HepG2 (cell line): Measurements from ENCODE around the gene TMEM145. TPM values are rescaled to one million over a fixed set of nuclear protein-coding genes. Genes with fewer than 3 reads are reported as not detected.

Source experiments
- ATAC-seq: fragments of 200-7000 bp; cut with Tn5 transposase; 3 replicates; pipeline ENCODE4 v1.9.1; 2020; ENCODE audit warnings: mild to moderate bottlenecking, moderate library complexity
- BruUV-seq: library from RNA; stranded (reverse); fragments of 400-500 nt; replicated peaks from 2 replicates; lab custom pipeline; 2021; lab: Mats Ljungman, UMichigan
- CTCF ChIA-PET: fragments of 300-600 bp; formaldehyde crosslinking; extraction: SDS; loops from one replicate; lab custom pipeline; 2021; ENCODE audit warnings: low total read pairs, inconsistent platforms, low intra/inter-chr PET ratio; lab: Yijun Ruan, JAX
- POLR2A ChIA-PET: fragments of 350-600 bp; sonication (Branson Sonifier 250); formaldehyde crosslinking; loops from one replicate; lab custom pipeline; 2020; ENCODE audit warnings: antibody characterized with exemption, inconsistent platforms; lab: Yijun Ruan, JAX
- DNase-seq: peaks from one replicate; pipeline ENCODE4 v3.0.0-alpha.2; 2015; ENCODE audit warnings: low spot score
- FAIRE-seq: peaks from 3 replicates; lab custom pipeline; 2011; peaks lifted over from hg19 to GRCh38; lab: Jason Lieb, UNC
- H2AFZ ChIP-seq: one replicate; pipeline ENCODE4 v1.6.1; 2011; ENCODE audit warnings: low read length, inconsistent platforms
- H3K27ac ChIP-seq: fragments of 300-600 bp; 3 replicates; pipeline ENCODE4 v1.8.0; 2011; ENCODE audit warnings: mixed run types, mild to moderate bottlenecking, mixed read lengths, low read length, inconsistent platforms; ENCODE audit not compliant: insufficient read depth; ENCODE audit errors: extremely low read length
- H3K27me3 ChIP-seq, 2 experiments: fragments of 200-600 bp in 1 of 2; 2 replicates in 1 of 2; 3 replicates in 1 of 2; pipeline versions ENCODE4 v1.6.0 to v1.8.0; 2011; ENCODE audit warnings: low read length in 2 of 2, mild to moderate bottlenecking in 2 of 2, moderate library complexity in 2 of 2, inconsistent platforms in 1 of 2; ENCODE audit not compliant: insufficient read depth in 2 of 2, control insufficient read depth in 1 of 2
- H3K36me3 ChIP-seq, 2 experiments: fragments of 200-600 bp in 1 of 2; replicated peaks in 1 of 2; 2 replicates in 1 of 2; 3 replicates in 1 of 2; pipeline versions ENCODE4 v1.5.1 to v1.8.0; 2011; ENCODE audit warnings: low read length in 2 of 2, inconsistent platforms in 1 of 2; ENCODE audit not compliant: insufficient read depth in 2 of 2, control insufficient read depth in 1 of 2
- H3K4me1 ChIP-seq: 2 replicates; pipeline ENCODE4 v1.5.1; 2012; ENCODE audit warnings: low read length, inconsistent platforms; ENCODE audit not compliant: insufficient read depth
- H3K4me2 ChIP-seq: 2 replicates; pipeline ENCODE4 v1.6.0; 2011; ENCODE audit warnings: low read depth, low read length, inconsistent platforms
- H3K4me3 ChIP-seq, 3 experiments: fragments of 200-600 bp in 1 of 3; sonication (generic), shearing (Covaris generic) in 1 of 3; replicated peaks in 1 of 3; 2 replicates each; pipeline ENCODE4 v1.5.1; 2011 to 2016; ENCODE audit warnings: low read length in 3 of 3, inconsistent platforms in 2 of 3, low read depth in 2 of 3, mild to moderate bottlenecking in 2 of 3, control low read depth in 1 of 3, mixed read lengths in 1 of 3; ENCODE audit not compliant: insufficient read depth in 1 of 3
- H3K79me2 ChIP-seq: one replicate; pipeline ENCODE4 v1.6.1; 2011; ENCODE audit warnings: low read length, inconsistent platforms; ENCODE audit not compliant: insufficient read depth
- H3K9ac ChIP-seq: 2 replicates; pipeline ENCODE4 v1.6.0; 2011; ENCODE audit warnings: mild to moderate bottlenecking, low read depth, low read length, inconsistent platforms; ENCODE audit not compliant: insufficient read depth
- H3K9me3 ChIP-seq: 2 replicates; pipeline ENCODE4 v1.5.1; 2012; ENCODE audit warnings: mild to moderate bottlenecking, low read length
- H4K20me1 ChIP-seq: 2 replicates; pipeline ENCODE4 v1.6.0; 2011; ENCODE audit warnings: inconsistent platforms, mild to moderate bottlenecking, low read length, moderate library complexity; ENCODE audit not compliant: insufficient read depth
- AGO2 ChIP-seq: fragments of 200-400 bp; formaldehyde crosslinking; optimal IDR thresholded peaks from 2 replicates; pipeline ENCODE3; 2017; ENCODE audit warnings: mild to moderate bottlenecking, low read depth, low read length, moderate library complexity
- ATF5 ChIP-seq: sonication (generic); formaldehyde crosslinking; IDR thresholded peaks from 2 replicates; pipeline ENCODE4 v1.4.0; 2020; ENCODE audit warnings: mild to moderate bottlenecking, low read depth, missing genetic modification reagents
- FOXO4 ChIP-seq: sonication (generic); formaldehyde crosslinking; conservative IDR thresholded peaks from 2 replicates; pipeline ENCODE4 v1.8.1; 2023; ENCODE audit warnings: missing genetic modification reagents
- MAFG ChIP-seq: sonication (generic); formaldehyde crosslinking; IDR thresholded peaks from 2 replicates; pipeline ENCODE4 v1.5.1; 2020; ENCODE audit warnings: mild to moderate bottlenecking, missing genetic modification reagents
- NR2F6 ChIP-seq, 2 experiments: IDR thresholded peaks; 2 replicates each; pipeline ENCODE4 v1.6.1; 2016; ENCODE audit warnings: antibody characterized with exemption in 1 of 2, mild to moderate bottlenecking in 1 of 2
- POLR2G ChIP-seq: fragments of 200-400 bp; formaldehyde crosslinking; IDR thresholded peaks from 2 replicates; pipeline ENCODE4 v1.6.1; 2018; ENCODE audit warnings: mild to moderate bottlenecking, low read depth, low read length, moderate library complexity
- ZNF256 ChIP-seq: sonication (generic); formaldehyde crosslinking; conservative IDR thresholded peaks from 2 replicates; pipeline ENCODE4 v1.4.0; 2020; ENCODE audit warnings: missing genetic modification reagents
- ZNF280D ChIP-seq: sonication (generic); formaldehyde crosslinking; IDR thresholded peaks from 2 replicates; pipeline ENCODE4 v1.5.1; 2020; ENCODE audit warnings: mild to moderate bottlenecking, missing genetic modification reagents
- ZNF430 ChIP-seq: sonication (generic); formaldehyde crosslinking; IDR thresholded peaks from 2 replicates; pipeline ENCODE4 v1.9.0; 2021; ENCODE audit warnings: mild to moderate bottlenecking, missing genetic modification reagents
- ZNF510 ChIP-seq: sonication (generic); formaldehyde crosslinking; IDR thresholded peaks from 2 replicates; pipeline ENCODE4 v1.4.0; 2020; ENCODE audit warnings: low read depth, mild to moderate bottlenecking, missing genetic modification reagents
- ZNF563 ChIP-seq: sonication (generic); formaldehyde crosslinking; IDR thresholded peaks from 2 replicates; pipeline ENCODE4 v1.8.0; 2022; ENCODE audit warnings: mild to moderate bottlenecking, moderate library complexity, missing genetic modification reagents
- ZSCAN30 ChIP-seq: sonication (generic); formaldehyde crosslinking; IDR thresholded peaks from 2 replicates; pipeline ENCODE4 v1.5.0; 2020; ENCODE audit warnings: mild to moderate bottlenecking, missing genetic modification reagents
- WGBS: methylation state at CpG from one replicate; pipeline ENCODE4 v1.1.6; 2017; ENCODE audit warnings: low lambda C conversion rate; 5-methylcytosine and 5-hydroxymethylcytosine counted together
- in situ Hi-C: cut with HindIII; loops from 2 replicates; pipeline ENCODE4 v1.10.0; 2017; ENCODE audit warnings: low pct_unique_long_range_greater_than_20kb; ENCODE audit not compliant: extremely low pct_ligation_motif_present
- intact Hi-C: fragments of 100-400 bp; cut with micrococcal nuclease; formaldehyde crosslinking; loops from one replicate; pipeline ENCODE4 v1.10.0; 2022; ENCODE audit not compliant: unreplicated experiment
- polyA plus RNA-seq, 8 experiments: library from polyadenylated mRNA; depleted of rRNA in 3 of 8; stranded (reverse) in 7 of 8; unstranded in 1 of 8; fragments of >200 nt; fragmentation: Illumina TruSeq in 4 of 8; extraction: Trizol in 4 of 8; gene quantifications; 2 replicates each; pipeline versions ENCODE4 v1.2.1 to v1.2.3, GENCODE V29; 2011 to 2016; ENCODE audit warnings: low read depth in 4 of 8, missing spikeins in 1 of 8, mixed read lengths in 1 of 8; ENCODE audit not compliant: insufficient read depth in 1 of 8
- total RNA-seq, 5 experiments: library from RNA; depleted of rRNA; stranded (reverse); fragments of >200 nt; fragmentation: Illumina TruSeq; extraction: Trizol; gene quantifications; 2 replicates each; pipeline ENCODE4 v1.2.3, GENCODE V29; 2016; ENCODE audit warnings: low read depth in 1 of 5

Gene TMEM145
- total and polyA plus RNA-seq, 2 of the 13 experiments (the other 11 are each of a cell fraction or from before 2014, with no cell fraction given): 0.07 to 5.1 TPM

- no peak overlapping the region for H3K4me3 ChIP-seq
- no peaks in the 10 kb centered on the region for H3K27me3 ChIP-seq
- CTCF ChIA-PET: no interaction called here
- H3K27ac ChIP-seq: no peak overlapping the region
- in situ Hi-C loops (no loop called here), intact Hi-C loops (no loop called here)
- H3K79me2 ChIP-seq: no peaks in the 10 kb centered on the region
- peaks cover 11% of the 10 kb centered on the region for H3K4me1 ChIP-seq
- TF ChIP-seq FOXO4: no peak
- no peak for TF ChIP-seq ZNF563 (CRISPR knock-in tag)
- TF ChIP-seq POLR2G: 0 out of 2 replicates have a peak, but pooled peaks have one; percentile 14
- TF ChIP-seq AGO2: peak; percentile 86
- no peak overlapping the region for H3K4me2 ChIP-seq
- no peak overlapping the region for H3K9ac ChIP-seq
- H3K9me3 ChIP-seq: no peaks in the 10 kb centered on the region
- H4K20me1 ChIP-seq: no peaks in the 10 kb centered on the region
- no TSS peak for BruUV-seq
- DNase-seq: no peak
- FAIRE-seq: no peak
- 97% methylated on average over 12 of the region's 15 CpGs for WGBS
- no peak overlapping the region for H2AFZ ChIP-seq
- POLR2A ChIA-PET: interaction anchor here (0.6 to 1.0 kb wide), 2 partner anchors 15 to 66 kb away, joined by 4 to 7 read pairs; no protein-coding TSS in a partner anchor
- ATAC-seq: no peak
- H3K36me3 ChIP-seq: peaks cover 8 to 32% of the 10 kb centered on the region in 2 experiments; a peak in 3 of 5 replicates
Observed at GRCh38 chr19:42297039-42297438, 16.1 kb upstream of the TMEM145 start.

- CTCF ChIA-PET: no interaction called here
- TF ChIP-seq ZNF510: no peak
- 0 out of 2 replicates have a peak, but pooled peaks have one; percentile 10 for TF ChIP-seq MAFG (CRISPR knock-in tag)
- 0 out of 2 replicates have a peak, but pooled peaks have one; percentile 4 for TF ChIP-seq ZNF280D
- no peak for TF ChIP-seq ZSCAN30 (CRISPR knock-in tag)
- TF ChIP-seq NR2F6 (IDR thresholded peaks at IDR 0.05): no peak
- TF ChIP-seq NR2F6 (CRISPR knock-in tag; IDR thresholded peaks at IDR 0.05): no peak
- TF ChIP-seq ZNF430 (CRISPR knock-in tag): 0 out of 2 replicates have a peak, but pooled peaks have one; percentile 7
- TF ChIP-seq ZNF256: no peak
- TF ChIP-seq ATF5 (CRISPR knock-in tag): no peak
Observed at GRCh38 chr19:42301646-42302203, 11.4 kb upstream of the TMEM145 start, which contains the start of gene PRR19. Gene PRR19, plus strand, starts transcription at chr19:42302132. Its CDS starts 7,453 bp downstream, at chr19:42309585.

More at GRCh38 chr19:42301646-42302203, 11.4 kb upstream of the TMEM145 start, which contains the start of gene PRR19:
- intact Hi-C loops: loop anchor here (2.0 kb wide), 1 partner anchor 23 kb away; the partner anchor contains the start of gene MEGF8
- 42% methylated on average over 2 of the region's 21 CpGs for WGBS
- POLR2A ChIA-PET: interaction anchor here (0.7 to 1.9 kb wide), 9 partner anchors 12 to 1083 kb away, joined by 3 to 15 read pairs (median 5); partner anchors contain the start of gene GSK3A
- BruUV-seq: no TSS peak
- Histone ChIP-seq H3K9me3 (no peaks in the 10 kb centered on the region), H3K79me2 (no peaks in the 10 kb centered on the region), H3K27ac (peak within 1 kb of the TSS; percentile 43), H3K4me3 (peak within 1 kb of the TSS; percentile 58 to 81 (median 77)), H3K4me2 (peak within 1 kb of the TSS; percentile 89), H3K27me3 (no peaks in the 10 kb centered on the region), H2AFZ (no peak within 1 kb of the TSS), H3K9ac (peak within 1 kb of the TSS; percentile 64), H3K36me3 (0 out of 5 replicates have a peak, but pooled peaks cover 0 to 8% of the 10 kb centered on the region in 2 experiments), H4K20me1 (no peaks in the 10 kb centered on the region), H3K4me1 (peaks cover 28% of the 10 kb centered on the region)
- in situ Hi-C loops: no loop called here
- no peak for FAIRE-seq
- no peak for DNase-seq
- peak; percentile 40 for ATAC-seq
